GM18873 (cell line): ENCODE results near the gene LMTK3.
"Not testable (repeated sequence)": the region's sequence is repeated elsewhere in the genome, so short reads cannot be mapped to it uniquely, and the experiment has no call there.

ENCODE experiments used
- ATAC-seq: cut with Tn5 transposase; IDR thresholded peaks from one replicate; pipeline ENCODE4 v1.9.1; 2021; ENCODE audit warnings: mild to moderate bottlenecking, moderate library complexity, moderate number of reproducible peaks; ENCODE audit not compliant: unreplicated experiment, low FRiP score

Gene LMTK3

GRCh38 chr19:48489608-48490216 is 21.9 kb downstream of the LMTK3 start:
- no peak for ATAC-seq

- ATAC-seq, result not testable (repeated sequence)
Observed at GRCh38 chr19:48488478-48488877, 23.2 kb downstream of the LMTK3 start.

- ATAC-seq, result no peak
Observed at GRCh38 chr19:48487948-48488347, 23.7 kb downstream of the LMTK3 start.

GRCh38 chr19:48487544-48487943 is 24.1 kb downstream of the LMTK3 start:
- no peak for ATAC-seq

- ATAC-seq, result not testable (repeated sequence)
Observed at GRCh38 chr19:48486706-48487105, 24.9 kb downstream of the LMTK3 start.

GRCh38 chr19:48484931-48485612 is 26.6 kb downstream of the LMTK3 start:
- no peak for ATAC-seq

GRCh38 chr19:48484247-48484893 is 27.3 kb downstream of the LMTK3 start:
- no peak for ATAC-seq

- no peak for ATAC-seq
Observed at GRCh38 chr19:48483301-48483700, 28.3 kb downstream of the LMTK3 start.

GRCh38 chr19:48481846-48482639 is 29.6 kb downstream of the LMTK3 start:
- no peak for ATAC-seq

- no peak for ATAC-seq
Observed at GRCh38 chr19:48480558-48481500, 30.8 kb downstream of the LMTK3 start.

- no peak for ATAC-seq
Observed at GRCh38 chr19:48480183-48480557, 31.5 kb downstream of the LMTK3 start.

- ATAC-seq, result no peak
Observed at GRCh38 chr19:48479686-48480085, 31.9 kb downstream of the LMTK3 start.

GRCh38 chr19:48478339-48479256 is 33.0 kb downstream of the LMTK3 start:
- ATAC-seq, result no peak

GRCh38 chr19:48477698-48478338 is 33.8 kb downstream of the LMTK3 start:
- ATAC-seq, result no peak

GRCh38 chr19:48477067-48477685 is 34.5 kb downstream of the LMTK3 start:
- no peak for ATAC-seq

- no peak for ATAC-seq
Observed at GRCh38 chr19:48476176-48476575, 35.5 kb downstream of the LMTK3 start.

GRCh38 chr19:48475369-48476068 is 36.1 kb downstream of the LMTK3 start:
- no peak for ATAC-seq
